Colonic mucosa (tissue), 4 donors: Measurements from ENCODE around the gene REEP2. TPM values are rescaled to one million over a fixed set of nuclear protein-coding genes. Genes with fewer than 3 reads are reported as not detected.
"Not testable (repeated sequence)": the region's sequence is repeated elsewhere in the genome, so short reads cannot be mapped to it uniquely, and the experiment has no call there.

Experiments
- DNase-seq: peaks from one replicate; pipeline ENCODE4 v3.0.0-alpha.2; 2020
- H3K27ac ChIP-seq: fragments of 200-600 bp; one replicate; pipeline ENCODE4 v1.8.0; 2021
- H3K27me3 ChIP-seq: fragments of 200-600 bp; one replicate; pipeline ENCODE4 v1.8.0; 2021
- H3K36me3 ChIP-seq: fragments of 200-600 bp; one replicate; pipeline ENCODE4 v1.8.0; 2021
- H3K4me1 ChIP-seq: fragments of 200-600 bp; one replicate; pipeline ENCODE4 v1.8.0; 2021; ENCODE audit warnings: mild to moderate bottlenecking
- H3K4me3 ChIP-seq: fragments of 200-600 bp; one replicate; pipeline ENCODE4 v1.8.0; 2021
- H3K9ac ChIP-seq, 2 donors: one replicate each; pipeline ENCODE4 v1.7.0; 2013; ENCODE audit warnings: control low read depth in 2 of 2, low read depth in 2 of 2, low read length in 2 of 2
- H3K9me3 ChIP-seq: fragments of 200-600 bp; one replicate; pipeline ENCODE4 v1.8.0; 2021
- CTCF ChIP-seq: fragments of 200-600 bp; IDR thresholded peaks from one replicate; pipeline ENCODE4 v1.8.0; 2022; ENCODE audit warnings: antibody characterized with exemption, mild to moderate bottlenecking
- intact Hi-C: fragments of 100-400 bp; cut with DNase I; formaldehyde crosslinking; loops from one replicate; pipeline ENCODE4 v1.14.1; 2022
- total RNA-seq, 2 donors: library from RNA; stranded (reverse); fragmentation: NEBNext Ultra II Directional in 1 of 2; extraction: Animal tissue kit (Norgen Biotek cat#: 25700) in 1 of 2; gene quantifications; one replicate each; pipeline ENCODE4 v1.2.1, GENCODE V29; 2021
- donor health status: healthy.
- donor health status: DM: no; HTN: no; CAD: no.
- donor health status: DM: no; HTN: no; CAD: no.

The REEP2 gene
- total RNA-seq = 1 to 10 TPM in 1 of 2 donors, under 1 TPM in 1; 0.42 to 3.2 TPM

- no peak for TF ChIP-seq CTCF
- intact Hi-C loops = no loop called here
These were observed at the start of gene REEP2 for GRCh38 chr5:138438724-138439476. TSS of gene REEP2 (plus strand) at chr5:138439057. CDS start at chr5:138439209, 152 bp downstream.

GRCh38 chr5:138389332-138389731, 49.5 kb upstream of the REEP2 start:
- Histone ChIP-seq H3K4me1 (no peaks in the 10 kb centered on the region), H3K4me3 (no peak overlapping the region), H3K36me3 (peaks cover 38% of the 10 kb centered on the region), H3K9me3 (no peaks in the 10 kb centered on the region), H3K9ac (no peak overlapping the region), H3K27ac (no peak overlapping the region), H3K27me3 (no peaks in the 10 kb centered on the region)
- no peak for TF ChIP-seq CTCF
- intact Hi-C loops = no loop called here
- no peak for DNase-seq

More at GRCh38 chr5:138438724-138439476, at the start of gene REEP2:
- Histone ChIP-seq H3K36me3 (no peaks in the 10 kb centered on the region), H3K27me3 (no peaks in the 10 kb centered on the region), H3K27ac (no peak within 1 kb of the TSS), H3K4me3 (peak within 1 kb of the TSS; percentile 27), H3K9me3 (no peaks in the 10 kb centered on the region), H3K4me1 (no peaks in the 10 kb centered on the region), H3K9ac (peak within 1 kb of the TSS in 1 of 2 donors; percentile 43)
- DNase-seq = no peak

DNA sequence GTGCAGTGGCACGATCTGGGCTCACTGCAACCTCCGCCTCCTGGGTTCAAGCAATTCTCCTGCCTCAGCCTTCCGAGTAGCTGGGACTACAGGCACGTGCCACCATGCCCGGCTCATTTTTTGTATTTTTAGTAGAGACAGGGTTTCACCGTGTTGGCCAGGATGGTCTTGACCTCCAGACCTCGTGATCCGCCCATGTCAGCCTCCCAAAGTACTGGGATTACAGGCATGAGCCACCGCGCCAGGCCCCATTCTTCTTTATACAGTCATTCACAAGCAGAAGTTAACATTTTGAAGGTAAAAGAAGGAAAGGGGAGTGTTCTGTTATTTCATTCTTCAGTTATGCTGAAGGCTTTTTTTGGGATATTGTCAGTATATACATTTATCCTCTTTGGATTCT, 48.9 kb upstream of the REEP2 start:
- H3K9me3 ChIP-seq, H3K27ac ChIP-seq, H3K27me3 ChIP-seq, DNase-seq, H3K4me1 ChIP-seq, H3K9ac ChIP-seq, intact Hi-C loops, H3K4me3 ChIP-seq: not testable (repeated sequence)
- H3K36me3 ChIP-seq = peaks cover 38% of the 10 kb centered on the region

- Histone ChIP-seq H3K9ac (no peak overlapping the region), H3K4me3 (no peak overlapping the region), H3K27ac (no peak overlapping the region), H3K36me3 (peaks cover 22% of the 10 kb centered on the region), H3K9me3 (no peaks in the 10 kb centered on the region), H3K4me1 (no peaks in the 10 kb centered on the region), H3K27me3 (no peaks in the 10 kb centered on the region)
- no peak for TF ChIP-seq CTCF
- intact Hi-C loops = no loop called here
- no peak for DNase-seq
These were observed 46.9 kb upstream of the REEP2 start for GRCh38 chr5:138391859-138392386.

DNA sequence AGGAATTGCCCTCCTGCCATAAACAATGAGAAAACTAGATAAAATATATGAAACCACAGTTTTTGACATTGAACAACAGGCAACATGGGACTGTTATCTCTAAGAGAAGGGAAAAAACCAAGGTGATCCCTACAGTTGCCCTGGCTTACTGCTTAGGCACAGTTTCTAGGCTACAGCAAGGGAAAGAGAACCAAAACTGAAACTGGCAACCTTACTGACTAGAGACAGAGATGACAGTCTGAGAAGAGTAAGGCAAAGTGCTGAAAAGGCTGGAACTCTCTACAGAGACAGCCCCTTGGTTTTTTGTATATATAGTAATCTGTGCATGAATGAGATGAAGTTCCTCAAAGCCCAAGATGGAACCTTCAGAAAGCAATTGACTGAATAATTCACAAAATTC, 36.2 kb upstream of the REEP2 start:
- H3K4me3 ChIP-seq = no peak overlapping the region
- peaks cover 12% of the 10 kb centered on the region for H3K36me3 ChIP-seq
- no peaks in the 10 kb centered on the region for H3K4me1 ChIP-seq
- intact Hi-C loops = no loop called here
- H3K27me3 ChIP-seq = no peaks in the 10 kb centered on the region
- H3K9ac ChIP-seq = no peak overlapping the region
- no peak for TF ChIP-seq CTCF
- no peaks in the 10 kb centered on the region for H3K9me3 ChIP-seq
- H3K27ac ChIP-seq = no peak overlapping the region
- DNase-seq = no peak

DNA sequence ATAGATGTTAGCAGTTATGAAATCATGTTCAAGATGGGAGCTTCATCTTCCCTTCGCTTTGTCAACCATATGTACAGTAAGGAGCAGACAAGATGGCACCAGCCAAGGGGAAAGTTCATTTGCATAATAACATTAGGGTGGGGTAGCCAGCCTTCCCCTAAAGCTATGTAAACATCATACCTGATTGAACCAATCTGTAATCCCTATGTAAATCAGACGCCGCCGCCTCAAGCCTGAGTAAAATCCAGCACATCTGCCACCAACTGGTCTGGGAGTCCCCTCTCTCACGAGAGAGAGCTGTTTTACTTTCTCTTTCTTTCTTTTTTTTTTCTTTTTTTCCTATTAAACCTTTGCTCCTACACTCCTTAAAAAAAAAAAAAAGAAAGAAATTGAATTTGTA, 30.8 kb upstream of the REEP2 start:
- Histone ChIP-seq H3K36me3 (no peaks in the 10 kb centered on the region), H3K9ac (no peak overlapping the region), H3K27me3 (no peaks in the 10 kb centered on the region), H3K27ac (no peak overlapping the region), H3K4me1 (no peaks in the 10 kb centered on the region), H3K4me3 (no peak overlapping the region), H3K9me3 (no peaks in the 10 kb centered on the region)
- no peak for TF ChIP-seq CTCF
- intact Hi-C loops = no loop called here
- DNase-seq = peak; percentile 21
